CD4-positive, alpha-beta T cell treated with Interferon gamma for 1 hour (primary cell): ENCODE measurements around the gene TSHZ2.

Source experiments
- DNase-seq: peaks from one replicate; pipeline ENCODE4 v3.0.0-alpha.2; 2020

The TSHZ2 gene

DNA sequence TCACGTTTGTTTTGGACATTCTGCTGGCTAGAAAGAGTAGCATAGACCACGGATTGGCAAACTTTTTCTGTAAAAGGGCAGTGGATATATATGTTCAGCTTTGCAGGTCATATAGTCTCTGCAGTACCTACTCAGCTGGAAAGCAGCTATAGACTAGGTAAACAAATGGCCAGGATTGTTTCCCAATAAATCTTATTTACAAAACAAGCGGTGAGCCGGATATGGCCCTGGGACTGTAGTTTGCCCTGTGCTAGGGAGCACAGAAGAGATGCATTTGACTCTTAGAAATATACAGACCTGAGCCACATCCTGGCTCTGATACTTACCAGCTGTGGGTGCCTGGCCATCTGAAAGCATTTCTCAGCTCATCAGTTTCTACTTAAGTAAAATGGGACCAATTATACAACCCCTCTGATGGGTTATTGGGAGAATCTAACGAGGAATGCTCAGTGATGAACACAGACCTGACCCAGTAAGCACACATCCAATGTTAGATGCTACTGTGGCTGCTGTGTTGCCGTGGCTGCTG, 120.7 kb downstream of the TSHZ2 start:
- DNase-seq = no peak

DNA sequence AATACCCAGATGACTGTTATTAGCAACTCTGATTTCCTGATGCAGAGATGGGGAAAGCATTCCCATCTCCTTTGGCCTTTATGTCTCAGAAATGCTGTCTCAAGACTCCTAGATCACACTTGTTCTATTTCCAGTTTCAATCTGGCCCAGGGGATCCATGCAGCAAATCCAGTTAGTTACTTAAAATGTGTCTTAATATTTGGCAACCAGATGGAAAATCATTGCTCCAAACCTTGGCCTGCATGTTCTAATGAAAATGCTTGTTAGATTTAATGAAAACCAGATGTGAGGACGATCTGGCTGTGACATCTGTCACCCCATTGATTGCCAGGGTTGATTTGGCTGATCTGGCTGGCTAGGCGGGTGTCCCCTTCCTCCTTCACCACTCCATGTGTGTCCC, 125.2 kb downstream of the TSHZ2 start:
- no peak for DNase-seq

DNA sequence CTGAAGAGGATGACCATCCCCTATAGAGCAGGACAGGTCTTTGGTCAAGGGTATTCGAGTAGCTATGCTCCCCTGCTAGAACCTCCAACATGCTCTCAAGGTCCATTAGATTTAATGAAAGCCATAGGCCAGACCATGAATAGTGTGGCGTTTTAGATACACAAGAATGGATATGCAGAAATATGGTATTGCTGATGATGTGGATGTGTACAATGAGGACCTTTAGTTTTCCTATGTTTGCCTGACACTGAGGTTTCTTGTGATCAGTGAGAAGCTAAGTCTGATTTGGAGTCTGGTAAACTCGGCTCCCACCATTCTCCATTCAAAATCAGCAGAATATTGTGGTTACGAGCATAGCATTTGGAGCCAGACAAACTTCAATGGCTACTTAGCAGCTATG, 125.6 kb downstream of the TSHZ2 start:
- DNase-seq = no peak

DNA sequence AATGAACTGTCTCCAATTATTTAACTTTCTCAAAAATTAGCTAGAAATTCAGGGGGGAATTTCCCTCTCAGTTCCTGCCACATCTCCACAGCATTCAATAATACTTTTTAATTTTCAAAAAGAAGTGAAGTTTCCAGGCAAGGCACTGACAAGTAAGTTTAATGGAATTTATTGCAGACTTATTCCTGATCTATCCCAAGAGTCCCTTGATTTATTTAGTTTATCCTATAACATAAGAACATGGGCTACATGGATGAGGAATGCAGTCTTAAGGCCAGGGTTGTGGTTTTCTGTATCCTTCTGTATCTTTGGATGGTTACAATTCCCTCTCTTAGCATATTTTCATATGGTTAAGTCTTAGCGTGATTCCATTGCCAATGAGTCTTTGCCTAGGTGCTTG, 126.5 kb downstream of the TSHZ2 start:
- DNase-seq = no peak

DNA sequence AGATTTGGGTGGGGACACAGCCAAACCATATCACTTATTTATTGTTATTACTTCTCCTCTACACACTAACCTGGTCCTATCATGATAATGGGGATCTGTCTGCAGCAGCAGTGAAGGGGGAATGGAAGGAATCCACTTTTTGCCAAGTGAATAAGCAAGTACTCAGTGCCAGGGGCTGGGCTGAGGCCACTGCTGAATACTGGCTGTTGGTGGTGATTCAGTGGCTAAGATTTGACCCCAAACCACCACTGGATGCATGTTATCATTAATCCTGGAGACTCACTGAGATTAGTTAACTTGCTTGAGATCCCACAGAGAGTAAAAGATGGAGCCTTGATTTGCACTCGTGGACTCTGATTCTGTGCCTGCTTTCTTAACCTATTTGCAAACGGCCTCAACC, 127.7 kb downstream of the TSHZ2 start:
- DNase-seq = no peak

DNA sequence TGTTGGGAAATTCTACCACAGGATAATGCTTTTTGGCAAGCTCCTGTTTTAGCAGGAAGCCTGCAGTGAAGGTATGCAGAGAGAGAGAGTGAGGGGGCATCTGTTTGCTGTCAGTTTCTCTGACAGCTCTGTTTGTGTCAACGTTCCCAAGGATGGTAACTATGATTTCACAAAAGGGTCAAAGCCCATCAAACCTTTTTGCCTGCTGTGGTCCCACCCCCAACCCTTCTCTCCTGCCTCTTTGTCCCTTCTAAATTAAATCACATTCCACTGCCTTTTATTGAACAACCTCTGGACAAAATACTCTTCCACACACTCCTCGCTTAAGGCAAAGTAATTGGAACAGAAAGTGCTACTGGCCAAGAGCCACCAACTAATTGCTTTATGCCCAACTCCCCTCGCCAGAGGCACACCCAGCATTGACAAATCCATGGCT, 128.3 kb downstream of the TSHZ2 start:
- DNase-seq = no peak

DNA sequence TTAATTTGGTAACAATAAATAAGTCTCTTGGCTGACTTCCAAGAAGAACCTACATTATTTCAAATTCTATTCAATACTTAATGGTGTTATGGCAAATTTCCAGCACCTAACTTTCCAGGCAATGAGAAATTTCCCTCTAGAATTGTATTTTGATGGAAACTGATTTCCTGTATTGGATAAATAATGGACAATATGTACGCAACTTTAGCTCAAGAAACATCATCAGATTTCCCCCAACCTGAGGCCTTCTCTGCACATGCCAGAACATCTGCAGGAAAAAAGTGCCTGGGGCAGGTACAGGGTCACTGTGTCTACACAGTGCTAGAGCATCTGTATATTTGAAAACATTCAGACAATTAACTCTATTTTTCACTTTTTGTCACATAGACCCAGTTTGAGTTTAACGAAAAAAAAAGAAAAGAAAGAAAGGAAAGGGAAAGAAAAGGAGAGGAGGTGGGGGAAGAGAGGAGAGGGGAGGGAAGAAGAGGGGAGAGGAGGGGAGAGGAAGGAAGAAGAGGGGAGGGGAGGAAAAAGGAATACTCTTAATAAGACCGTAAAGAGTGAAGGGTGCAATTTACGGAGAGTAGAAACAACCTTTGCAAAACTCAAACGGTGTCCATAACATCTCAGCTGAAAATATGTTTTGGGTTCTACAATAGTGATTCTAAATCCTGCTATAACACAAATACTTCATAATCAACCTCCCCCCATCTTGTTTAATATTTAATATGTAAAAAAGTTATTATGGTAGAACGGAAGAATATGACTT, 130.0 kb downstream of the TSHZ2 start:
- no peak for DNase-seq

DNA sequence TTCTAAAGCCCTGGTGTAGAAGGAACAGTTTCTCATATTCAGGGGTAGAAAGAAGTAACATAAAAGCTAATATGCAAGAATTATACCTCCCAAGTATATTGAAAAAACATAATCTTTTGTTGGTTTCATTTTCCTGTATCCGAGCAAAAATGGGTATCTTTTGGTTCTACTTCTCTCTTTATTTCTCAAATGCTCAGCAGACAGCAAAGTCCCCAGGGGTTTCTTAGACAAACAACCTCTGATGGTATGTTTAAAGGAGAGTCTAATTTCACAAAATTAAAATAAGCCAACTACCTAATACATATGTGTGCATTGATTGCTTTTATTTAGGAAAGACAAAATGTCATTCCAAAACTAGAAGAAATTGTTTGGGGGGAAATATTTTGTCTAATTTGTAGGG, 131.0 kb downstream of the TSHZ2 start:
- no peak for DNase-seq

DNA sequence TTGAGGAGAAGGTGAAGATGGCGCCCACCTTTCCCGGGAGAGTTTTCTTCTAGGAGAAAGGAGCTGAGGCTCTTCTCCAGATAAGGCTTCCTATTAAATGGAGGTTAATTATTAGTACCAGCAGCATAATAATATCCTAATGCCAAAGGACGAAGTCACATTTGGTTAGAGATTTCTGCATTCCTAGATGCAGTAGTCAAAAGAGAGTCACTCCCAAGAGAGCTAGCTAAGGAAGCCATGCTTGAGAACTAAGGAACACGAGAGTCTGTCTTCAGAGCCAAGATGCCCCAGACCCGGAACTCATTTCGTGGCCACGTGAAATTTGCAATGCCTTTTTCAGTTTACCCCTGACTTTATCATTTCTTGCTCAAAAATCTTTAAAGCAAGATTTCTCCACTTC, 132.7 kb downstream of the TSHZ2 start:
- no peak for DNase-seq

DNA sequence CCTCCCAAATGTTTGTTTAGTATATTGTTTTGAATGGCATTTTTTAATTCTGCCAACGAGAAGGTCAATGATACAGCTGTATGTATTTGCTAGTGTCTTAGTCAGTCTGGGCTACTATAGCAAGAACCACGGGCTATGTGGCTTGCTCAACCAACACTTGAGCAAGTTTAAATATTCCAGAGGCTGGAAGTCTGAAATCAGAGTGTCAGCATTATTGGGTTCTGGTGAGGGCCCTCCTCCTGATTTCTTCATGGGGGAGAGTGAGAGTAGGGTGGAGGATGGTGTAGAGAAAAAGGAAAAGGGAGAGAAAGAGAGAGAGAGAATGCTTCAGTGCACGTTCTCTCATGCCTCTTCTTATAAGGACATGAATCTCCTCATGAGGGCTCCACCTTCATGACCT, 144.6 kb downstream of the TSHZ2 start:
- DNase-seq = no peak

DNA sequence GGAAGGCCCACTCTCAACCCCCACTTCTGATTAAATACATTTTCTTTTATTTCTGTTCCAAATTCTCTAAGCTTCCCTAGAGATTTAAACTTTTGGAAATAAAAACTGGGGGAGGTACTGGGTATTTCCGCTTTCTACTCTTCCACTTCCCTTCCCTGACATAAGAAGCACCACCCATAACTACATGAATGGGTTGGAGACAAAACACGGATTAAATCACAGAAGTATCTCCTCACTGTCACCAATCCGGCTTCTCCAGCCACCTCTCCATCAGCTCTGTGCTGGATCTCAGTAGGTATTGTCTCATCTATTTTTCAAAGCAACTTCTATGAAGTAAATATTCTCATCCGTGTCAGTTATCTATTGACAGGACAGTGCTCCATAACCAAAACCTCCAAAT, 150.7 kb downstream of the TSHZ2 start:
- no peak for DNase-seq

DNA sequence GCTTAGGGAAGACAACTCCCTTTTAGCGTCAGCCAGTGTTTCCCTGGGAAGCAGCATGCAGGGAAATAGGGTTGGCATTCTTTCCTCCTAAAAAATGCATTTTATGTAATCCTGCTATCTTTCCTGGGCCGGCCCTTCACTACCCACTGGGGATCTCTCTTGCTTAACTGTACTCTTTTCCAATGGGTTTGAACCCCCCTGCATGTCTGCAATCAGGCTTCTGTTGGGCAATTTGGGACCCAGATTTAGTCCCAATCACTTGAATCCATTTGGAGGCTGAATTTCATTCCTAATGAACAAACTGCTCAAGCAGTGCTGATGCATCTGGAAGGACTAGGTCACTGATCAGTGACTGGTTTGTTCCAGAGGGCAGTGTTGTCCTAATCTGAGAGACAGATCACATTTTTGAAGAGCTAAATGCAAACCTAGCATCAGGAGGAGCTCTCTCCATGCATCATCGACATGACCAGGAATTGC, 152.0 kb downstream of the TSHZ2 start:
- no peak for DNase-seq

DNA sequence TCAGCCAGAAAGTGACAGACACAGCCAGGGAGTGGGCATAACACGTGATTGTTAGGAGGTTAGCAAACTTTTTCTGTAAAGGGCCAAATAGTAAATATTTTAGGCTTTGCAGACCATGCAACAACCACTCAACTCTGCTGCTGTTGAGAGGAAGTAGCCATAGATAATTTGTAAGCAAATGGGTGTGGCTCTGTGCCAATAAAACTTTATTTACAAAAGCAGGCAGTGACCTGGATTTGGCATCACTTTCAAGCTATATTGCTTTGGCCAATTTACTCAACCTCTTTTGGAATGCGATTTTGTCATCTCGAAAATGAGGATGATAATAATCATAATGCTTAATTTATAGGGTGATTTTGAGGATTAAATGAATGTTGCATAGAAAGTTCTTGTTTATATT, 152.6 kb downstream of the TSHZ2 start:
- no peak for DNase-seq

DNA sequence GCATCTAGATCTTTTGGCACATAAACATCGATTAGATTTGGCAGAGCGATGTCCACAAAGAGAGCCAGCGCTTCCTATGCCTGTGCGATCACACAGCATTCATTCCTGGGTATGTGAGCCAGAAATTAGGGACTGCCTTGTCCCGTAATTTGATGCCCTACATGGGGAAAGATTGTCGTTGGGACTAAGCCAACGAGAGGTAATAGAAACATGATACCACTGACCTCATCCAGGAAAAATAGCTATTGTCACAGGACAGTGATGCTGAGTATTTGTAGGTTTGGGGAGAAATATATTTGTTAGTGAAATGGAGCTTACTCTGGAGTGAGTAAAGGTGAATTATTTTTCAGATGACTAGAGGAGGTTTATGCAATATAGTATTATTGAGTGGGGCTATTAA, 154.0 kb downstream of the TSHZ2 start:
- DNase-seq = no peak

DNA sequence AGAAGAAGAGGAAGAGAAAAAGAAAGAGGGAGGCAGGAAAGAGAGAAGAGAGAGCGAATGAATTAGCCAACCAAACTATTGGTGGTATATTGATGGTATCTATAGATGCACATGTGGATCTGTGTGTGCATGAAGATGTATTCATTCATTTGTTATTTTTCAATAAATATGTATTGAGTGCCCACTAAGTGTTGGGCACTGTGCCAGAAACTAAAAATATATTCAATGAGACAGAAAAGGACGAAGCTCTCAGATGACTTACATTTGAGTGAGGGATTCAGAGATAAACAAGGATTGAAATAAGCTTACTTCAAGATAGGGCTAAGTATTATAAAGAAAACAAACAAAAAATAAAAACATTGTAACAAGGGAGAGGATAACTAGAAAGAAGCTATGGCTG, 154.9 kb downstream of the TSHZ2 start:
- no peak for DNase-seq

DNA sequence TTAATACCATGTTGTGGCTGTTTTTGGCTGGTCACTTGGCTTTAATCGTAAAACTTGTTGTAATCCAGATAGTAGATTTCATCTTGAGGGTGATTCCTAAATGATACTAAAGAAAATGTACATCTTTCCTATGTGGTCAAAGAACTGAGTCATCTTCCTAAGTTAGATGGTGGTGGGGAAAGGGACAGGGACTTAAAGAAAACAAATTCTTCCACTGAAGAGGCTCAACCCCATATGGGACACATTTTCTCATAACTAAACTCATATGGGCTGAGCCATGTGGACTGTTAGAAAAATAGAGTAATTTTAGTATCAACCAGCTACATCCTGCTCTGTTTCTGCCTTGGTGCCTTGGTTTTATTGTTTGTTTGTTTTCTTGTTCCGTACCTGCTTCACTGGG, 155.8 kb downstream of the TSHZ2 start:
- DNase-seq = no peak

DNA sequence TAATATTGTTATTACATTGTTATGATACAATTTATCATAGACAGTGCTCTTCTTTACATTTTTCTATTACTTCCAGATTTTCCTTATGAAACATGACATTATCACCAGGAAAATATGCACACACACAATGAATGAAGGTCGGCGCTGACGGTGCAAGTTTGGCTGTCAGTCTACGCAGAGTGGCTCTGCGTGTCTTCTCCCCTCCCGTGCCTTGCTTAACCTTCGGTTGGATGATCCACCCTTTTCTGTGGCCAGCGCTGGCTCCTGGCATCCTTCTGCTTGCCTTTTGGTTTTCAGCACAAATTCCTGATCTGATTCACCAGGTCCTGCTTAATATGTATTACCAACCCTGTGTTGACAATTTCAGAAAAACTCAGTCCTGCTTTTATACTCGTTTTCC, 157.4 kb downstream of the TSHZ2 start:
- no peak for DNase-seq

DNA sequence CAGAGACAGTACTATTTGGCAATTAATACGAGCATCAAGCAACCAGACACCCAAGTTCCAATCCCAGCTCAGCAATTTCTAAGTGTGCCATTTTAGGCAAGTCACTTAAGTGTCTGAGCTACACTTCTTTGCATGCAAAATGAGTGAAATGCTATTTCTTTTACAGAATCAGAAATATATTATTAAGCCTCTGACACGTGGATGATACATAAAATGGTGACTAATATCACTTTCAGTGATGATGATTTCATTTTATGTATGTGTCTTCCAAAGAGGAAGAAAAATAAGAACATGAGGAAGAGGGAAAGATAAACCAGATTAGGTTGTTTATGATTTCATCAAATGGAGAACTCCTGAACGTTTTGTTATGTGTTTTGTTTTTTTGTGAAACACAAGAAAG, 158.6 kb downstream of the TSHZ2 start:
- no peak for DNase-seq

DNA sequence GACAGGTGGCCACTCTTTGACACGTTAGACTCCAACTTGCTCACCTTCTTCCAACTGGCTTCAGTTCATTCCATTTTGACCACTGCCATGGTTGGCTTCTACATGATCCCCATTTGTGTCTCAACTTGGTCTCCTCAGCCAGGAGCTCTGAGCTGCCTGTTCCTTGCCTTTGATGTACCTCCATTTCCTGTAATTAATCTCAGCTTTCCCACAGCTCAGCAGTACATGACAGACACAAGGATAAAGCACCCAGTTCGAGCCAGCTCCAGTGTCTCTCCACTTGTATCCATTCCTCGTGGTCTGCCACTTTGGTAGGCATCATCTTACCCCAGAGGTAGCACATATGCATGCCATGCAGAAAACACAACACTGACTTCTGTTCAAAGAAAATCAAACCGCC, 161.0 kb downstream of the TSHZ2 start:
- DNase-seq = no peak

DNA sequence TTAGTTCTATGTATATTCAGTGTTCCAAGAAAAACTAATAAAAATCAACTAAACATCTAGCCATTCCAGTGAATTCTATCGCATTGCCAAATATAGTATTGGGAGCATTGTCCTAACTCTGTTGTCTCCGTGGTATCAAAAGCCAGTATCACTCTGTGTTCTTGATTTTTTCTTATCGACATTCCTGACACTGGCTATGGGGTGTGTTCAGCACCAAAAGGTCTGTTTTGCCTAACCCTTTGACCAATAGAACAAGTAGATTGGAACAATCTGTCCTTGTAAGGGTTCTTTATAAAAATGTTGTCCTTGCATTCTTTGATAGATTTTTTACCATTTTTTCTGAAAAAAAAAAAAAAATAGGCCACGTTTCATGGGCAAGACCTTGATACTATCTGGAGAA, 161.5 kb downstream of the TSHZ2 start:
- no peak for DNase-seq

DNA sequence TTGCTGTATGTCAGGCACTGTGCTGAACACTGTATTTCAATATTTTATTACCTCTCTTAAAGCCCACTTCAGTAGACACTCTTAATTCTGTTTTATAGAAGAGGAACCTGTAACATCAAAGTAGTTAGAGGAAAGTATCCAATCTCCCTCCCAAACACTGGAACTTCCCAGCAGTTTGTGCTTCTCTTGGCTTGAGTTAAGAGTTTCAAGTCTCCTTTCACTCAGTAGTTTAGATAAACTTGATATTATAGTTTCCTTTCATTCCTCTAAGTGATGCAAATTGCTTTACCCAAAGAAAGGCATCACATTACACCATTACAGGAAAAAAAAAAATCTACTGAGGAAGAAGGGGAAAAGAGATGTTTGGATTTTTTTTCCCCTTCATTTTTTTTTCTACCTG, 164.3 kb downstream of the TSHZ2 start:
- DNase-seq = no peak

DNA sequence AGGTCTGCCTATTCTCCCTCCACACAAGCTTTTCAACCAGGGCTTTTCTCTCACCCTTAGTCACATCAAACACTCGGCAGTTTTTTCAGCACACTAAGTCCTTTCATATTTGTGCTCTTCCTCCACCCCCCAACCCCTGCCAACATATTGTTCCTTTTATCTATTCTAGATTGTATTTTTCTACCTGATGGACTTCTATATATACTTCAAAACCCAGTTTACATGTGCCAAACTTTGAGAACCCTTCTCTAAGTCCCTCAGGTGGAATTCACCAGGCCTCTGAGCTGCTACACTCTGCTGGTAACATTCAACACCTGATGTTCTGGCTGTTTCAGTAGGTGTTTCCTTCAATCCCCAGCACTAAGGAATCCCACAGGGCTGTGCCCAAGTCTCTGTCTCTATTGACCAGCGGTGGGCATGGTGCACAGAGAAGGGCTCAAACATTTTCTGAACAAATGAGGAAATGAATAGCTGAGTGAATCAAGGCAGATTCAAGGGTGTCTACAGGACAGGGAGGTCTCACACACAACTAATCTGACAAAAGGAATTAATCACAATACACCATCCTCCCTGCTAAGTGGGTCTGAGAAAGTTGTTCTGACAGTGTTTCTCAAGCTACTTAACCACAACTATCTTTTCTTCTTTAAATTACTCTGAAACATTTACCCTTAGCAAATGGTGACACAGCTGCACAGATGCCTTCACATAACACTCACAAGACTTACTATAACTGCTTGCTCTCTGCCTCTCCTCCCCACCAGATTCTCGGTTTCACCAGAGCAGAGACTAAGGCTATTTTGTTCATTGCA, 166.5 kb downstream of the TSHZ2 start:
- DNase-seq = no peak

DNA sequence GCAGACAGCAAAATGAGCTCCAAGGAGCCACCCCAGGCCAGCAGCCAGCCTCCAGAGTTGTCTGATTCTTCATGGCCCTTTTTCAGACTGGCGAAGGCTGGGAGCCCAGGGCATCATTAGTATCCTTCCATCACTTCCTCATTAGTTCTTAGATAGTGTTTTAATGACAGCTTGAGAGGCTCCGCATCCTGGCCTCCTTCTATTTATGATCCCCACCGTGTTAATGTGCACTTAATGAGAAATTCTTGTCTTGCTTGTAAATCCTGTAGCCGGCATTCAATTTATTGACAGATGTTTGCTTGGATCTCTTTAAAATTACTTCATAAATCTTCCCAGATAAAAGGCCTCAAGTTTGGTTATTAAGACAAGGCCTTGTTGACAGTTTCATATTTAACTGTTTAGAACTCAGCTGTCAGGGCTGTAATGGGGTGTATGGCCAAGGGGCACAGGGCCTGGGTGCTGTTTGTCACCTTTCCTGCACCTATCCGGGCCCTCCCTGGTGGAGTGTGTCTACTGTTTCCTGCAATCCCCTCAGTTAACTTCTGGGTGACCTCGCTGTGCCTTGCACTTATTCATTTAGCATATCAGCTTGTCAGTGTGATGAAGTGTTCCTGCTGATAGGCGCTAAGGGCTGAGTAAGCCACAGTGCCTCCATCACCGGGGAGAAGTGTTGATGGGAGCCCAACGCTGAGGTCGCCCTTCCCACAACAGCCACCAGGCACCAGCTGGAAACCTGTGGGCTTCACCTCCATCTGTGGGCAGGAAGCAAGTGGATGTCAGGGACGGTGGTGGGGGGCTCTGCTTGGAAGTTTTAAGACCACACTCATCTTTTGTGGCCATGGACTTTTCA, 169.3 kb downstream of the TSHZ2 start:
- DNase-seq = no peak
